ENCODE data around the gene SLAMF8. TPM values are rescaled to one million over a fixed set of nuclear protein-coding genes. Genes with fewer than 3 reads are reported as not detected.

Gene SLAMF8
- total and polyA plus RNA-seq, 12 donors, result 0.30 to 24.4 (median 0.99) TPM

DNA sequence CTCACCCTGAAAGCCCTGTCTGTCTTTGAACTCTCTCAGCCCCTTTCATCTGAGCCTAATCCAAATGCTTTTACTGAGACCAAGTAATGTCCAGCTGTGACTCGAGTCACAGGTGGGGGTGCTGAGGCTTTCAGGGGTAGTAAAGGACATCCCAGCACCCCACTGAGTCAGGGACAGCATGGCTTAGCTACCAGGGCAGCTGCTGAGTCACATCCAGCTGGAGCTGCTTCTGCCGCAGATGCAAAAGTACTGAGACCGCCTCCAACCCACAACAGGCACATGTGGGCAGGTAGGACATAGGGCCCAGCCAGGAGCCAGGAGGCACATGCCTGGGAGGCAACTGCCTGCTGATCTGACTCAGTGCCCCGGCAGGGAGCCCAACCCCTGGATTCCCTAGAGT is 42.5 kb downstream of the SLAMF8 start:
- no peak for DNase-seq
- WGBS, 2 donors, result 62 to 68% methylated on average over 4 of the region's 4 CpGs
- H3K27me3 ChIP-seq, result peaks cover 0 to 21% (median 5%) of the 10 kb centered on the region in 7 donors
- intact Hi-C loops (cut with DNase I), result no loop called here
- no peaks in the 10 kb centered on the region for H3K36me3 ChIP-seq
- TF ChIP-seq, protein P1, sequence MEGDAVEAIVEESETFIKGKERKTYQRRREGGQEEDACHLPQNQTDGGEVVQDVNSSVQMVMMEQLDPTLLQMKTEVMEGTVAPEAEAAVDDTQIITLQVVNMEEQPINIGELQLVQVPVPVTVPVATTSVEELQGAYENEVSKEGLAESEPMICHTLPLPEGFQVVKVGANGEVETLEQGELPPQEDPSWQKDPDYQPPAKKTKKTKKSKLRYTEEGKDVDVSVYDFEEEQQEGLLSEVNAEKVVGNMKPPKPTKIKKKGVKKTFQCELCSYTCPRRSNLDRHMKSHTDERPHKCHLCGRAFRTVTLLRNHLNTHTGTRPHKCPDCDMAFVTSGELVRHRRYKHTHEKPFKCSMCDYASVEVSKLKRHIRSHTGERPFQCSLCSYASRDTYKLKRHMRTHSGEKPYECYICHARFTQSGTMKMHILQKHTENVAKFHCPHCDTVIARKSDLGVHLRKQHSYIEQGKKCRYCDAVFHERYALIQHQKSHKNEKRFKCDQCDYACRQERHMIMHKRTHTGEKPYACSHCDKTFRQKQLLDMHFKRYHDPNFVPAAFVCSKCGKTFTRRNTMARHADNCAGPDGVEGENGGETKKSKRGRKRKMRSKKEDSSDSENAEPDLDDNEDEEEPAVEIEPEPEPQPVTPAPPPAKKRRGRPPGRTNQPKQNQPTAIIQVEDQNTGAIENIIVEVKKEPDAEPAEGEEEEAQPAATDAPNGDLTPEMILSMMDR (IDR thresholded peaks at IDR 0.05), result no peak
- H3K4me1 ChIP-seq, result peaks cover 4 to 28% (median 17%) of the 10 kb centered on the region in 9 donors
- no peak overlapping the region for H3K27ac ChIP-seq
- H3K9me3 ChIP-seq, result no peaks in the 10 kb centered on the region
- no peak for ATAC-seq
- no peak overlapping the region for H3K4me3 ChIP-seq

DNA sequence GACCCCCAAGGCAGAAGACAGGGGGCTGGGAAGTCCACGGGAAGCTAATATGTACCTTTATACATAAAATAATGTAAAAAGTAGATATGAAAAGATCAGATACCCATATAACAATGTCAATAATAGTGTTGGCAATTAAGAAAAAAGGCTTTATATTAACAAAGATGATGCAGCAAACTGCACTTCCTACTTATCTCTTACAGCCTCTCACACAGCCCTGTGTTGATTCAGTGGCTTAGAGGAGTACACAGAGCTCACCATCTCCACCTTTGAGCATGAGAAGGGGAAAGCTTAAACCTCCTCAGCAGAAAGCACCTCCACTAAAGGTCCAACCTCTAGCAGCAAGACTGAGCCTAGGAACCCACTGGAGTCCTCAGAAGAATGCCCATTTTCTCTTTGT is 42.9 kb downstream of the SLAMF8 start:
- H3K27me3 ChIP-seq, result peaks cover 0 to 21% (median 5%) of the 10 kb centered on the region in 7 donors
- ATAC-seq (no peak), DNase-seq (no peak)
- no peak overlapping the region for H3K27ac ChIP-seq
- 75 to 90% methylated on average over 1 of the region's 1 CpG for WGBS, 2 donors
- H3K36me3 ChIP-seq, result no peaks in the 10 kb centered on the region
- no peak overlapping the region for H3K4me3 ChIP-seq
- no peaks in the 10 kb centered on the region for H3K9me3 ChIP-seq
- peaks cover 4 to 28% (median 17%) of the 10 kb centered on the region in 9 donors for H3K4me1 ChIP-seq
- TF ChIP-seq, protein P1 (IDR thresholded peaks at IDR 0.05), result no peak
- intact Hi-C loops (cut with DNase I), result loop anchor here in 1 of 10 donors (5.0 kb wide), 1 partner anchor 47 kb away; no protein-coding TSS in a partner anchor

DNA sequence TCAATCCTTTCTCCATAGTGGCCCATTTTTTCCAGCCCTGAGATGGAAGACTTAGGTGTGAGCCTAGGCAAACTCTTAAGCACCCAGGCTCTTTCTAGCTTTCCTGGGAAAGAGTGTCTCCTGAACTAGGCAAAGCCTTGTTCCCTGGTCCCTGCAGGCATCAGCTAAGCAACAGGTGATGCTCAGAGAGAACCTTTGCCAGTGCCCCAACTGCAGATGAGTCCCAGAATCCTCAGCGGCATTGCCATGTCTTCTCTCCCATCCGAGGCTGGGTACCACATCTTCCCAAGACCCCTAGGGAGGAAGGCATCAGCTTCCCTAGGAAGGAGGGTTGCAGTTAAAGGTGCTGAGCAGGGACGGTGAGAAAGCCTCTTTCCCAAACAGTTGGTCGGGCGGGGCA is 44.0 kb downstream of the SLAMF8 start:
- ATAC-seq (no peak), DNase-seq (no peak)
- Histone ChIP-seq H3K27ac (no peak overlapping the region), H3K9me3 (no peaks in the 10 kb centered on the region), H3K4me3 (no peak overlapping the region), H3K4me1 (peaks cover 4 to 28% (median 17%) of the 10 kb centered on the region in 9 donors), H3K27me3 (peaks cover 0 to 23% (median 5%) of the 10 kb centered on the region in 7 donors), H3K36me3 (no peaks in the 10 kb centered on the region)
- intact Hi-C loops (cut with DNase I), result loop anchor here in 1 of 10 donors (5.0 kb wide), 1 partner anchor 48 kb away; no protein-coding TSS in a partner anchor
- 89 to 91% methylated on average over 5 of the region's 5 CpGs for WGBS, 2 donors
- TF ChIP-seq, protein P1 (IDR thresholded peaks at IDR 0.05), result no peak

DNA sequence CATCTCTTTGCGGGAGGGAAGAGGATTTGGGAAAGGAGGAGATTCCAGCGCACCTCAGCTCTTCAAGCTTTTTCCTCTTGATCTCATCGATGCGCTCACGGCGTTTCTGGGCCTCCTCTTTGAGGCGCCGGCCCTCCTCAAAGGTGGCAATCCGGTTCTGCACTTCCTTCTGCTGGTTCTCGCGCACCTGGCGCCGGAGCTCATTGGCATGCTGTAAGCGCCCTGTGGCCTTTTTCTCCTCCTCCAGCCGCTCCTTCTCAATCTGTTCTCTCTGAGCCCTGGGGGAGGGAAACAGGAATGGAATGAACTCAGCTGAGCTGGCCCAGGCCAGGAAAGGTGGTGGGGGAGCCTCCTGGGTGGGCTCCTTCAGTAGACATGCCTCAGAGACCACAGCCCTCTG is 46.2 kb downstream of the SLAMF8 start:
- H3K9me3 ChIP-seq, result no peaks in the 10 kb centered on the region
- 90% methylated on average over 15 of the region's 15 CpGs for WGBS, 2 donors
- TF ChIP-seq, protein P1 (IDR thresholded peaks at IDR 0.05), result no peak
- intact Hi-C loops (cut with DNase I), result loop anchor here in 1 of 10 donors (5.0 kb wide), 1 partner anchor 51 kb away; no protein-coding TSS in a partner anchor
- H3K27ac ChIP-seq, result no peak overlapping the region
- peaks cover 0 to 18% (median 8%) of the 10 kb centered on the region in 9 donors for H3K4me1 ChIP-seq
- H3K27me3 ChIP-seq, result peaks cover 0 to 23% (median 5%) of the 10 kb centered on the region in 7 donors
- no peak for DNase-seq
- ATAC-seq, result no peak
- H3K4me3 ChIP-seq, result no peak overlapping the region
- no peaks in the 10 kb centered on the region for H3K36me3 ChIP-seq
